Transverse colon (tissue), 4 donors: ENCODE results near the gene ENDOV.

Experiments
- CTCF ChIP-seq, 5 experiments: fragments of 200-600 bp in 3 of 5; fragments of 450-650 bp in 2 of 5; sonication (generic) in 3 of 5; IDR thresholded peaks; 1 replicate in 2 of 5; 2 replicates in 3 of 5; pipeline ENCODE4 v1.5.1; 2016 to 2017; ENCODE audit warnings: antibody characterized with exemption in 5 of 5, inconsistent platforms in 3 of 5, mild to moderate bottlenecking in 2 of 5, moderate library complexity in 1 of 5
- EP300 ChIP-seq: sonication (generic); formaldehyde crosslinking; IDR thresholded peaks from one replicate; pipeline ENCODE4 v1.6.1; 2017; ENCODE audit warnings: antibody characterized with exemption, low read depth
- POLR2A ChIP-seq: fragments of 450-650 bp; IDR thresholded peaks from one replicate; pipeline ENCODE4 v1.6.1; 2016; ENCODE audit warnings: antibody characterized with exemption, mild to moderate bottlenecking, moderate library complexity
- POLR2AphosphoS5 ChIP-seq, 3 donors: sonication (generic); formaldehyde crosslinking; IDR thresholded peaks; one replicate each; pipeline ENCODE4 v1.6.1; 2016; ENCODE audit warnings: antibody characterized with exemption in 3 of 3

- TF ChIP-seq POLR2AphosphoS5 (IDR thresholded peaks at IDR 0.05) (no peak), CTCF (IDR thresholded peaks at IDR 0.05) (no peak), POLR2A (no peak), EP300 (no peak)
Observed at GRCh38 chr17:80482058-80482318, 67.0 kb downstream of the ENDOV start.
